ENCODE measurements around the gene MSMB. TPM values are rescaled to one million over a fixed set of nuclear protein-coding genes. Genes with fewer than 3 reads are reported as not detected.

Gene MSMB
- total and polyA plus RNA-seq, 9 of the 15 experiments (the other 6 are each of a cell fraction or from before 2014, with no cell fraction given): 0.21 to 0.60 TPM; not detected in 7

GRCh38 chr10:46022978-46023702 lies 22.9 kb downstream of the MSMB start (continued):
- TF ChIP-seq, protein P1, sequence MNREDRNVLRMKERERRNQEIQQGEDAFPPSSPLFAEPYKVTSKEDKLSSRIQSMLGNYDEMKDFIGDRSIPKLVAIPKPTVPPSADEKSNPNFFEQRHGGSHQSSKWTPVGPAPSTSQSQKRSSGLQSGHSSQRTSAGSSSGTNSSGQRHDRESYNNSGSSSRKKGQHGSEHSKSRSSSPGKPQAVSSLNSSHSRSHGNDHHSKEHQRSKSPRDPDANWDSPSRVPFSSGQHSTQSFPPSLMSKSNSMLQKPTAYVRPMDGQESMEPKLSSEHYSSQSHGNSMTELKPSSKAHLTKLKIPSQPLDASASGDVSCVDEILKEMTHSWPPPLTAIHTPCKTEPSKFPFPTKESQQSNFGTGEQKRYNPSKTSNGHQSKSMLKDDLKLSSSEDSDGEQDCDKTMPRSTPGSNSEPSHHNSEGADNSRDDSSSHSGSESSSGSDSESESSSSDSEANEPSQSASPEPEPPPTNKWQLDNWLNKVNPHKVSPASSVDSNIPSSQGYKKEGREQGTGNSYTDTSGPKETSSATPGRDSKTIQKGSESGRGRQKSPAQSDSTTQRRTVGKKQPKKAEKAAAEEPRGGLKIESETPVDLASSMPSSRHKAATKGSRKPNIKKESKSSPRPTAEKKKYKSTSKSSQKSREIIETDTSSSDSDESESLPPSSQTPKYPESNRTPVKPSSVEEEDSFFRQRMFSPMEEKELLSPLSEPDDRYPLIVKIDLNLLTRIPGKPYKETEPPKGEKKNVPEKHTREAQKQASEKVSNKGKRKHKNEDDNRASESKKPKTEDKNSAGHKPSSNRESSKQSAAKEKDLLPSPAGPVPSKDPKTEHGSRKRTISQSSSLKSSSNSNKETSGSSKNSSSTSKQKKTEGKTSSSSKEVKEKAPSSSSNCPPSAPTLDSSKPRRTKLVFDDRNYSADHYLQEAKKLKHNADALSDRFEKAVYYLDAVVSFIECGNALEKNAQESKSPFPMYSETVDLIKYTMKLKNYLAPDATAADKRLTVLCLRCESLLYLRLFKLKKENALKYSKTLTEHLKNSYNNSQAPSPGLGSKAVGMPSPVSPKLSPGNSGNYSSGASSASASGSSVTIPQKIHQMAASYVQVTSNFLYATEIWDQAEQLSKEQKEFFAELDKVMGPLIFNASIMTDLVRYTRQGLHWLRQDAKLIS (CRISPR knock-in tag; IDR thresholded peaks at IDR 0.05): peak; percentile 80; the same call in 1 of the 2 replicates
- TF ChIP-seq ZNF785 (CRISPR knock-in tag; IDR thresholded peaks at IDR 0.05) (no peak), TRIM28 (IDR thresholded peaks at IDR 0.05) (no peak; the same call in 1 of the 2 replicates), BRF1 (IDR thresholded peaks at IDR 0.05; ENCODE audit: borderline replicate concordance, extremely low read depth, insufficient read length) (no peak), HNRNPL (IDR thresholded peaks at IDR 0.05; ENCODE audit: low read depth, low read length) (peak; percentile 87; the same call in 1 of the 2 replicates), ZNF408 (CRISPR knock-in tag; IDR thresholded peaks at IDR 0.05; ENCODE audit: low read depth) (no peak), ZNF232 (CRISPR knock-in tag; IDR thresholded peaks at IDR 0.05) (no peak), CUX1 (CRISPR knock-in tag; IDR thresholded peaks at IDR 0.05) (no peak), RBM34 (IDR thresholded peaks at IDR 0.05; ENCODE audit: borderline replicate concordance, insufficient read depth, low read length) (no peak), STAG1 (CRISPR knock-in tag; IDR thresholded peaks at IDR 0.05; ENCODE audit: borderline replicate concordance) (peak; percentile 23; the same call in 1 of the 2 replicates)
- TF ChIP-seq, protein P2, sequence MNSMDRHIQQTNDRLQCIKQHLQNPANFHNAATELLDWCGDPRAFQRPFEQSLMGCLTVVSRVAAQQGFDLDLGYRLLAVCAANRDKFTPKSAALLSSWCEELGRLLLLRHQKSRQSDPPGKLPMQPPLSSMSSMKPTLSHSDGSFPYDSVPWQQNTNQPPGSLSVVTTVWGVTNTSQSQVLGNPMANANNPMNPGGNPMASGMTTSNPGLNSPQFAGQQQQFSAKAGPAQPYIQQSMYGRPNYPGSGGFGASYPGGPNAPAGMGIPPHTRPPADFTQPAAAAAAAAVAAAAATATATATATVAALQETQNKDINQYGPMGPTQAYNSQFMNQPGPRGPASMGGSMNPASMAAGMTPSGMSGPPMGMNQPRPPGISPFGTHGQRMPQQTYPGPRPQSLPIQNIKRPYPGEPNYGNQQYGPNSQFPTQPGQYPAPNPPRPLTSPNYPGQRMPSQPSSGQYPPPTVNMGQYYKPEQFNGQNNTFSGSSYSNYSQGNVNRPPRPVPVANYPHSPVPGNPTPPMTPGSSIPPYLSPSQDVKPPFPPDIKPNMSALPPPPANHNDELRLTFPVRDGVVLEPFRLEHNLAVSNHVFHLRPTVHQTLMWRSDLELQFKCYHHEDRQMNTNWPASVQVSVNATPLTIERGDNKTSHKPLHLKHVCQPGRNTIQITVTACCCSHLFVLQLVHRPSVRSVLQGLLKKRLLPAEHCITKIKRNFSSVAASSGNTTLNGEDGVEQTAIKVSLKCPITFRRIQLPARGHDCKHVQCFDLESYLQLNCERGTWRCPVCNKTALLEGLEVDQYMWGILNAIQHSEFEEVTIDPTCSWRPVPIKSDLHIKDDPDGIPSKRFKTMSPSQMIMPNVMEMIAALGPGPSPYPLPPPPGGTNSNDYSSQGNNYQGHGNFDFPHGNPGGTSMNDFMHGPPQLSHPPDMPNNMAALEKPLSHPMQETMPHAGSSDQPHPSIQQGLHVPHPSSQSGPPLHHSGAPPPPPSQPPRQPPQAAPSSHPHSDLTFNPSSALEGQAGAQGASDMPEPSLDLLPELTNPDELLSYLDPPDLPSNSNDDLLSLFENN (IDR thresholded peaks at IDR 0.05; ENCODE audit: low read depth in 2 of 2, low read length in 2 of 2): no peak
